Kidney tubule cell (primary cell): ENCODE measurements around the gene STK10.

Experiments used
- DNase-seq: peaks from one replicate; pipeline ENCODE4 v3.0.0-alpha.2; 2018; ENCODE audit warnings: low spot score

The STK10 gene

GRCh38 chr5:172008111-172008455 lies 179.9 kb downstream of the STK10 start:
- peak; percentile 37 for DNase-seq

DNA sequence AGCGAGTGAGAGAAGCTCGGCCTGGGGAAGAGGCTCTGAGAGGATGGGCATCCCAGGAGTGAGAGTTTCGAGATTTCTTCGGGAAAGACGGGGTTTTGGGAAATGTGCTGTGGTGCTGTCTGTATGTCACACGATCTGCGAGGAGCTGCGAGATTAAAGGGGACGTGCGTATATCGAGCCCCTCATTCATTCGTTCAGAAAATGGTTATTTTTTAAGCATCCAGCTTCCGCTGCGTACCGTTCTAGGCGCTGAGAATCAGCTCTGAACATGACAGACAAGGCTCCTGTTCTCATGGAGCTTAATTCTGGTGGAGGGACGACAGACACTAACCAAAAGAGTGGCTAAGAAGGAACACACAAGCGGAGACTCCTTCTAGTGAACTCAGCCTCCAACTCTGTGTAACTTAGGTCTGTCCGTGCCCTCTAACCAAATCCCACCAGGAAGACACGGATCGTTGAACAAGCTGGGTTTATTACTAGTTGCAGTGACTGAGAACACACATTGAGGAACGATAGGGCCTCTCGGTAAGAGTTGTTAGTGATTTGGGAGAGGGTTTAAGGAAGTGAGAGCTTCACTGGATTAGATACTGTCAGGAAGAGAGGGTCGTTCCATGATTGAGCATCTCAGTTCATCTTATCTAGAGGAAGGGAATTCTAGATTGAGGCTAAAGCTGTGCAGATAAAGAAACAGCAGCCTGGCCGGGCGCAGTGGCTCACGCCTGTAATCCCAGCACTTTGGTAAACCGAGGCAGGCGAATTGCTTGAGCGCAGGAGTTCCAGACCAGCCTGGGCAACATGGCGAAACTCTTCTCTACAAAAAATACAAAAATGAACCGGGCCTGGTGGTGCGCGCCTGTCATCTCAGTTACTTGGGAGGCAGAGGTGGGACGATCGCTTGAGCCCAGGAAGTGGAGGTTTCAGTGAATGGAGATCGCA lies 180.6 kb downstream of the STK10 start:
- peak; percentile 41 for DNase-seq

GRCh38 chr5:172006321-172007174 lies 181.5 kb downstream of the STK10 start, which contains the start of gene FBXW11:
Gene FBXW11 (minus strand): TSS chr5:172006638. CDS start chr5:172006502, 136 bp downstream.
- peak; percentile 98 for DNase-seq

DNA sequence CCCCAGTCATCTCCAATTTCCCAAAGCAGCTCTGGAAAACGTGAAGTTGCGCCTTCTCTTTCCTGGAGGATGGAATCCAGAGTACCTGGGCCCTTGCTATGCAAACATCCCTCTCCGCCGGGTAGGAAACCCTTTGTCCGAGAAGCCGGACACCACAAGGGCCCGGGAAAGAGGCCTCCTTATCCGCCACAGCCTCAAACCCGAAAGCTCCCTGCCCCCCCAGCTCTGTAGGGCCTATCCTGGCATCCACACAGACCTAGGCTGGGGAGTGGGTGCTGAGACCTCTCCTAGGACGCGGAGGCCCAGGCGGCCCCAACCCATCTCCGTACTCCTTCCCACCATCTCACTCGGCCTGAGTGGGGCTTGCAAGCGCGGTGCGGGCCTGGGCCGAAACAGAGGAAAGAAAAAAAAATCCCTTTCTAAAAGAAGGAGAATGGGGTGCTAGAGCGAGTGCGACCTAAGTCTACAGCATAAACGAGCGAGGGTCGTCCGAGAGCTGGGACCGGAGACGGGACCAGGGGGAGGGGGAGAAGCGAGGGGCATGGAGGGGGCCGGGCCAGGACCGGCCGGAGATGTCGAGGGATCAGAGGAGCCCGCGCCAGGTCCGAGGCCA lies 182.2 kb downstream of the STK10 start:
- DNase-seq: peak; percentile 45

GRCh38 chr5:172004824-172005237 lies 183.2 kb downstream of the STK10 start:
- no peak for DNase-seq

DNA sequence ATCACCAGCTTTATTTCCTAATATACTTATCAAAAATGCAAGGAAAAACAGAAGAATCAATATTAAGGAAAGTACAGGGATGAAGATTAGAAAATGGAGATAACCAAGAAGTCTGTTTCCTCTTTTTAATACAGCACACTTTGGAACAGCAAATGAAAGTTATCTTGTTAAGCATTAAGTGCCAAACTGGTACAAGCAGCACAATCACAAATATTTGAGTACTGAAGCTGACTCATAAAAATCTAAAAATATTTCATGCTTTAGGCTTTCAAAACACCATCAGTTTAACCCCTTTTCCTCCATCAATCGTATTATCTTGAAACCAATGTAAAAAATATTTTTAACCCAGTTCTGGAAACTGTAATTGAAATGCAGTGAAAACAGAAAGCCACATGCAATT lies 184.3 kb downstream of the STK10 start:
- no peak for DNase-seq

GRCh38 chr5:172002840-172003512 lies 185.0 kb downstream of the STK10 start:
- no peak for DNase-seq

GRCh38 chr5:172002310-172002709 lies 185.7 kb downstream of the STK10 start:
- DNase-seq: no peak

- peak; percentile 66 for DNase-seq
Observed at GRCh38 chr5:171999877-172000276, 188.1 kb downstream of the STK10 start.

DNA sequence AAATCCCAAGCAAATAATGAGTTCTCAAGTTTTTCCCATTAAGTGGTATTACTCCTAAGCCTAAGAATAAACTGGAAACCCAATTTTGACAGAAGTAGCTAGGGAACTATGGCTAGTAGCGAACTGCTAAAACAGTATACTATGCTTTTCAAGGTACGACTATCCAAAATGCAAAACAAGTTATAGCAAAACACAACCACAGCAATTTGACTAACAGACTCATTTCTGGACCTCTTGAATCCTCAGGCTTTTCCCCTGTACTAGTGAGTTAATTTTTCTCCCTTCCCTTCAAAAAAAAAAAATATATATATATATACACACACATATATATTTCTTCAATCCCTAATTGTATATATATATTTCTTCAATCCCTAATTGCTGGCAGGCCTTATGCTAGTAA lies 188.9 kb downstream of the STK10 start:
- DNase-seq: no peak

DNA sequence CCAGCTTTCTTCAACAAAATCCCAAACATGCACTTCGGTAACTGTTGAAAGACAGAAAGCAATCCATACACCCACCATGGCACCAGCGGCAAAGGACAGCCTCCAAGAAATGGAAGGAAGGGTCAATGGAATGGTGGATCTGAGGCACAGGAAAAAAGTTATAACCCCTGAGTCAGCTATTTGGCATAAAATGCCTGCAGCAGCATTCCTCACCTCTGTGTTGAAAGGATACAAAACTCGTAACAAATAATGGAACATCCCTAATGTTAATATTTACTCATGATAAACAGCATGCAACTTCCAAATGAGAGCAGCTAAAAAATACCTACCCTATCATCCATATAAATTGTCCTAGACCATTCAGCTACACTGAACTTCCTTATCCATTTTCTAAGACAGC lies 191.0 kb downstream of the STK10 start:
- no peak for DNase-seq

DNA sequence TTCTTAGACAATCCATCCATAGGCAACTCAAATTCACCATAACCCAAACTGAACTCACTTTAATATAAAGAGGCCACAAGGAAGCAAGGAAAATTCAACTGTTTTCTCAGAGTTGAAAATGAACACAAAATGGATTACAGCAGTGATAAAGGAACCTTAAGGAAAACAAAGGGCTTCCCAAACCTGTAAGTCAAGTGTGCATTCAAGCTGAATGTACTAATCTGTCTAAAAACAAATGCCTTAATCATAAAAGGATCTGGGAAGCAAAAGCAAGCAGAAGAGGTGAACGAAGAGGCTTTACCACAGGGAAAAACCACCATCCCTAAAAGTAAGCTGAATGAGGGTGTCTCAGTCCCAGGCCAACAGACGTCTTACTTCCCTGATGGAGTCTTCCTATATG lies 195.2 kb downstream of the STK10 start:
- no peak for DNase-seq

- no peak for DNase-seq
Observed at GRCh38 chr5:171992305-171992704, 195.7 kb downstream of the STK10 start.
